Hepatocyte (in vitro differentiated cells): ENCODE data around the gene DIAPH3. TPM values are rescaled to one million over a fixed set of nuclear protein-coding genes. Genes with fewer than 3 reads are reported as not detected.

Experiments used
- DNase-seq: peaks from one replicate; pipeline ENCODE4 v3.0.0-alpha.2; 2016; ENCODE audit warnings: low spot score
- H2AFZ ChIP-seq: fragments of 200-600 bp; sonication (generic); 2 replicates; pipeline ENCODE4 v1.6.0; 2016; ENCODE audit warnings: antibody characterized with exemption, mild to moderate bottlenecking
- H3K27ac ChIP-seq: fragments of 200-600 bp; sonication (generic); 2 replicates; pipeline ENCODE4 v1.5.1; 2016; ENCODE audit warnings: mild to moderate bottlenecking
- H3K27me3 ChIP-seq: fragments of 200-600 bp; sonication (generic); 2 replicates; pipeline ENCODE4 v1.6.1; 2016
- H3K36me3 ChIP-seq: fragments of 200-600 bp; sonication (generic); replicated peaks from 2 replicates; pipeline ENCODE4 v1.5.1; 2016; ENCODE audit warnings: low read depth; ENCODE audit not compliant: insufficient read depth
- H3K4me1 ChIP-seq: fragments of 200-600 bp; sonication (generic); 2 replicates; pipeline ENCODE4 v1.5.1; 2016; ENCODE audit warnings: mild to moderate bottlenecking, moderate library complexity; ENCODE audit not compliant: insufficient read depth
- H3K4me2 ChIP-seq: fragments of 200-600 bp; sonication (generic); 2 replicates; pipeline ENCODE4 v1.6.0; 2016
- H3K4me3 ChIP-seq: fragments of 200-600 bp; sonication (generic); 2 replicates; pipeline ENCODE4 v1.5.1; 2016; ENCODE audit warnings: mild to moderate bottlenecking
- H3K79me2 ChIP-seq: fragments of 200-600 bp; sonication (generic); 2 replicates; pipeline ENCODE4 v1.6.0; 2017; ENCODE audit warnings: mild to moderate bottlenecking
- H3K9me2 ChIP-seq: fragments of 200-600 bp; sonication (generic); replicated peaks from 2 replicates; pipeline ENCODE4 v1.6.0; 2017; ENCODE audit warnings: mild to moderate bottlenecking; ENCODE audit not compliant: insufficient read depth
- H3K9me3 ChIP-seq: fragments of 200-600 bp; sonication (generic); 2 replicates; pipeline ENCODE4 v1.5.1; 2016; ENCODE audit warnings: low read depth, mild to moderate bottlenecking
- H4K20me1 ChIP-seq: fragments of 200-600 bp; sonication (generic); 2 replicates; pipeline ENCODE4 v1.6.0; 2016; ENCODE audit warnings: mild to moderate bottlenecking; ENCODE audit not compliant: insufficient read depth, poor library complexity, severe bottlenecking
- CTCF ChIP-seq: fragments of 200-600 bp; sonication (generic); IDR thresholded peaks from 2 replicates; pipeline ENCODE4 v1.5.1; 2016; ENCODE audit warnings: antibody characterized with exemption, mild to moderate bottlenecking; ENCODE audit not compliant: poor library complexity
- EZH2 ChIP-seq: fragments of 200-600 bp; sonication (generic); IDR thresholded peaks from 2 replicates; pipeline ENCODE4 v1.6.1; 2016; ENCODE audit warnings: antibody characterized with exemption, mild to moderate bottlenecking, borderline replicate concordance
- EZH2phosphoT487 ChIP-seq: fragments of 200-600 bp; sonication (generic); IDR thresholded peaks from one replicate; pipeline ENCODE4 v1.6.1; 2018; ENCODE audit warnings: antibody characterized with exemption, mild to moderate bottlenecking, low read depth, moderate library complexity; ENCODE audit not compliant: unreplicated experiment, severe bottlenecking
- whole genome bisulfite sequencing: methylation state at CpG from one replicate; pipeline ENCODE4 v1.1.6; 2016; ENCODE audit warnings: low lambda C conversion rate; ENCODE audit errors: missing lambda C conversion rate; 5-methylcytosine and 5-hydroxymethylcytosine counted together
- polyA plus RNA-seq: library from polyadenylated mRNA; unstranded; fragments of >200 nt; fragmentation: Nextera tagmentation; extraction: Ambion mirVana; gene quantifications from 2 replicates; pipeline ENCODE4 v1.2.1, GENCODE V29; 2016
- total RNA-seq: library from RNA; depleted of rRNA; stranded (reverse); fragments of >200 nt; gene quantifications from 2 replicates; pipeline ENCODE4 v1.2.3, GENCODE V29; 2014

The DIAPH3 gene
- total and polyA plus RNA-seq, 2 experiments from 2014 or later: 4.7 to 7.9 TPM

DNA sequence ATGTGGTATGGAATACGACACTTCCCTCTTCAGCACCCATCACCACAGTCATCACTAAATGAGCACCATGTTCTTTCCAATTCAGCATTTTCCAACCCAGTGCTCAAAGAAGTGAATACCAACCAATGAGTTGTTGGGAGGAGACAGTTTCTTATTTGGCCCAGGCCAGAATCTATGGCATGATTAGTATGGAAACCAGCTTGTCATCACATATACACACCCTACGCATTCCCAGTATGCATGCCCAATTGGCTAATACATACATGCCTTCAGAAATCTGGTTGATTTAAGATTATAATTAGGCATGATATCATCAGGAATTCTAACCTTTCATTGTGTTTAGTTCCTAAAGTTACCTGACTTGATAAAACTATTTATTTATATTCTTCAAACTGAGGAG lies 430.0 kb downstream of the DIAPH3 start:
- H3K4me1 ChIP-seq: no peaks in the 10 kb centered on the region
- no peaks in the 10 kb centered on the region for H3K9me3 ChIP-seq
- no peak overlapping the region for H2AFZ ChIP-seq
- no peaks in the 10 kb centered on the region for H4K20me1 ChIP-seq
- no peaks in the 10 kb centered on the region for H3K9me2 ChIP-seq
- TF ChIP-seq EZH2phosphoT487 (no peak), EZH2 (no peak), CTCF (no peak)
- H3K4me3 ChIP-seq: no peak overlapping the region
- 94% methylated on average over 2 of the region's 2 CpGs for WGBS
- H3K36me3 ChIP-seq: no peaks in the 10 kb centered on the region
- no peak overlapping the region for H3K4me2 ChIP-seq
- H3K27me3 ChIP-seq: no peaks in the 10 kb centered on the region
- no peaks in the 10 kb centered on the region for H3K79me2 ChIP-seq
- DNase-seq: no peak
- no peak overlapping the region for H3K27ac ChIP-seq

GRCh38 chr13:59730026-59730425 lies 433.7 kb downstream of the DIAPH3 start:
- no peak for DNase-seq
- no peaks in the 10 kb centered on the region for H3K27me3 ChIP-seq
- no peak overlapping the region for H2AFZ ChIP-seq
- no peak overlapping the region for H3K27ac ChIP-seq
- H3K36me3 ChIP-seq: no peaks in the 10 kb centered on the region
- H3K4me1 ChIP-seq: no peaks in the 10 kb centered on the region
- TF ChIP-seq EZH2 (no peak), CTCF (no peak), EZH2phosphoT487 (no peak)
- no peaks in the 10 kb centered on the region for H4K20me1 ChIP-seq
- no peak overlapping the region for H3K4me3 ChIP-seq
- WGBS: 92% methylated on average over 3 of the region's 3 CpGs
- no peaks in the 10 kb centered on the region for H3K79me2 ChIP-seq
- no peaks in the 10 kb centered on the region for H3K9me2 ChIP-seq
- no peak overlapping the region for H3K4me2 ChIP-seq
- H3K9me3 ChIP-seq: no peaks in the 10 kb centered on the region

DNA sequence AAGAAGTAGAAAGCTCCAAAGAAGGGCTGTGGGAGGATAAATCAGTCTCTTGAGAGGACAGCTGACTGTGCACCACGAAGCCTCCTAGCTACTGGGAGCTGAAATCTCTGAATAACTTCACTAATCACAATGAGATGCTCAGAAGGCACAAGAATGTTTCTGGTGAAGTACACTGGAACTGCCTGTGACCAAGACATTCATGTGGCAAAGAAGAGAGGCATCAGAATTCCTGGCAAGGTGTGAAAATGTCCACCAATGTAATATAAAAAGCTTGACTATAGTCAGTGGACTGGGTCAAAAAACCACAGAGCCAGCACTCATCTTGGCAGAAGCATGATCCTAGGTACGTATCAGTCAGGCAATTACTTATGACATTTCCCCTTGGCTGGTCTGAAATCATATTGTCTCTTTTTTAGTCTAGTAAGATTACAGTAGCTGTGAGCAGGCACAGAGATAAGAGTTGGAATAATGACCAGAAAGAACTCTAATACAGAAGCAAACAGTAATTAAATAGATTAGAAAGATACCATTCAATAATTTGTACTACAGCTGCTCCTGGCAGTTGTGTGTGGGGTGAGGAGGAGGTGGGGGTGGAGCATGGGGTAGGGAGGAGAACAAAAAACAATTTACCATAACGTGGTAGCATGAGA lies 434.7 kb downstream of the DIAPH3 start:
- DNase-seq: no peak
- H3K9me2 ChIP-seq: no peaks in the 10 kb centered on the region
- H3K27ac ChIP-seq: no peak overlapping the region
- no peak for TF ChIP-seq EZH2phosphoT487
- no peak for TF ChIP-seq CTCF
- TF ChIP-seq EZH2: no peak
- no peaks in the 10 kb centered on the region for H4K20me1 ChIP-seq
- no peak overlapping the region for H3K4me2 ChIP-seq
- no peak overlapping the region for H3K4me3 ChIP-seq
- WGBS: 77% methylated on average over 3 of the region's 3 CpGs
- no peaks in the 10 kb centered on the region for H3K9me3 ChIP-seq
- no peaks in the 10 kb centered on the region for H3K4me1 ChIP-seq
- H3K79me2 ChIP-seq: no peaks in the 10 kb centered on the region
- H3K27me3 ChIP-seq: no peaks in the 10 kb centered on the region
- H3K36me3 ChIP-seq: no peaks in the 10 kb centered on the region
- no peak overlapping the region for H2AFZ ChIP-seq
